Measurements from ENCODE around the gene LRRN2. TPM values are rescaled to one million over a fixed set of nuclear protein-coding genes. Genes with fewer than 3 reads are reported as not detected.

The LRRN2 gene
- total RNA-seq, 1 experiment from 2014 or later, result 5.8 TPM

DNA sequence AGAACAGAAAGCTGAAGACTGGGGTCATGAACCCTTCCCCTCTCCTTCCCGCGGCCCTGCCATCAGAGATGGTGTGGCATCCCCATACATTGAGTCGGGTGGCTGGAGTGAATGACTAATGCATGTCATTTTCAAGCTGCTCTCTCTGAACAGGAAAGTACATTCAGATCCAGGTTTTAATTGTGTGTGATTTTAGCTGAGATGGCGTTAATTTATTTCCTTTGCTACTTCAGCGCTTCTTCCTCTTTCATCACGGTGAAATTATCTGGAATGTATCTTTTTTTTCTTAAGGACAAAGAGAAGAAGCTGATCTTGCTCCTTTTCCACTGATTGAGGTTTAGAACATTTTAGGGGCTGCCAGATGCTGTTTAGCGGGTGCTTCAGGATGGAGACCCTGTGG lies 8.6 kb upstream of the LRRN2 start:
- no peak overlapping the region for H3K4me3 Mint-ChIP-seq
- H3K4ac ChIP-seq (ENCODE audit: low read depth, low read length), result no peak overlapping the region
- no peak overlapping the region for H4K5ac ChIP-seq (ENCODE audit: insufficient read length, low read depth, low read length)
- H2BK20ac ChIP-seq (ENCODE audit: low read depth, low read length, poor library complexity, severe bottlenecking), result no peak overlapping the region
- TF ChIP-seq, protein P1, sequence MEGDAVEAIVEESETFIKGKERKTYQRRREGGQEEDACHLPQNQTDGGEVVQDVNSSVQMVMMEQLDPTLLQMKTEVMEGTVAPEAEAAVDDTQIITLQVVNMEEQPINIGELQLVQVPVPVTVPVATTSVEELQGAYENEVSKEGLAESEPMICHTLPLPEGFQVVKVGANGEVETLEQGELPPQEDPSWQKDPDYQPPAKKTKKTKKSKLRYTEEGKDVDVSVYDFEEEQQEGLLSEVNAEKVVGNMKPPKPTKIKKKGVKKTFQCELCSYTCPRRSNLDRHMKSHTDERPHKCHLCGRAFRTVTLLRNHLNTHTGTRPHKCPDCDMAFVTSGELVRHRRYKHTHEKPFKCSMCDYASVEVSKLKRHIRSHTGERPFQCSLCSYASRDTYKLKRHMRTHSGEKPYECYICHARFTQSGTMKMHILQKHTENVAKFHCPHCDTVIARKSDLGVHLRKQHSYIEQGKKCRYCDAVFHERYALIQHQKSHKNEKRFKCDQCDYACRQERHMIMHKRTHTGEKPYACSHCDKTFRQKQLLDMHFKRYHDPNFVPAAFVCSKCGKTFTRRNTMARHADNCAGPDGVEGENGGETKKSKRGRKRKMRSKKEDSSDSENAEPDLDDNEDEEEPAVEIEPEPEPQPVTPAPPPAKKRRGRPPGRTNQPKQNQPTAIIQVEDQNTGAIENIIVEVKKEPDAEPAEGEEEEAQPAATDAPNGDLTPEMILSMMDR (conservative IDR thresholded peaks at IDR 0.05), result no peak
- H2AFZ ChIP-seq (ENCODE audit: low read length), result no peak overlapping the region
- no peak for DNase-seq
- WGBS (ENCODE audit: extremely low coverage, insufficient read length, low lambda C conversion rate), result no CpG with 5 or more reads among the region's 7 CpGs
- no peak overlapping the region for H3K23ac ChIP-seq (ENCODE audit: insufficient read length, low read depth, low read length)
- no peak overlapping the region for H3K4me2 ChIP-seq (ENCODE audit: insufficient read depth, insufficient read length, low read length)
- no peak overlapping the region for H3K27ac Mint-ChIP-seq
- H3K9ac ChIP-seq (ENCODE audit: extremely low read depth, insufficient read length, low read length), result no peak overlapping the region
- H3K14ac ChIP-seq (ENCODE audit: insufficient read depth, low read length), result no peak overlapping the region
- no peaks in the 10 kb centered on the region for H3K9me3 ChIP-seq (ENCODE audit: control insufficient read depth, low read depth, low read length)
- no peak overlapping the region for H4K8ac ChIP-seq (replicated peaks; ENCODE audit: insufficient read length, low read depth, low read length)
- no peak overlapping the region for H2BK5ac ChIP-seq (ENCODE audit: insufficient read length, low read length)
- H2BK12ac ChIP-seq (ENCODE audit: insufficient read length, low read depth, low read length), result no peak overlapping the region
- no peaks in the 10 kb centered on the region for H3K9me3 Mint-ChIP-seq
- H3K4me1 ChIP-seq (ENCODE audit: insufficient read depth, low read length), result peaks cover 4% of the 10 kb centered on the region; the same call in 1 of the 2 replicates
- H2BK120ac ChIP-seq (ENCODE audit: low read depth, low read length, poor library complexity, severe bottlenecking), result no peak overlapping the region
- no peaks in the 10 kb centered on the region for H3K79me2 ChIP-seq (ENCODE audit: insufficient read depth, low read length)
- no peak overlapping the region for H2BK15ac ChIP-seq (ENCODE audit: low read depth, low read length)
- H3T11ph ChIP-seq (ENCODE audit: low read length), result no peak overlapping the region
- H3K18ac ChIP-seq (ENCODE audit: insufficient read length, low read depth, low read length), result no peak overlapping the region
- no peak overlapping the region for H2AK5ac ChIP-seq (ENCODE audit: insufficient read length, low read length)
- no peaks in the 10 kb centered on the region for H3K79me1 ChIP-seq (ENCODE audit: insufficient read depth, low read depth, low read length, poor library complexity, severe bottlenecking)
- no peaks in the 10 kb centered on the region; the same call in 1 of the 2 replicates for H3K27me3 ChIP-seq (ENCODE audit: insufficient read depth, low read length)
- no peak overlapping the region for H3K56ac ChIP-seq (ENCODE audit: insufficient read length, low read depth, low read length)
- no peak overlapping the region for H4K91ac ChIP-seq (ENCODE audit: insufficient read length, low read depth, low read length)
- H4K20me1 ChIP-seq (ENCODE audit: control insufficient read depth, insufficient read depth, insufficient read length), result no peaks in the 10 kb centered on the region
- H3K27ac ChIP-seq (ENCODE audit: insufficient read length, low read depth, low read length), result no peak overlapping the region
- H3K4me1 Mint-ChIP-seq, result peaks cover 27 to 29% of the 10 kb centered on the region in 2 experiments
- no peaks in the 10 kb centered on the region for H3K36me3 Mint-ChIP-seq (ENCODE audit: insufficient read depth in 1 of 3, low read depth in 3 of 3)
- no peaks in the 10 kb centered on the region for H3K23me2 ChIP-seq (ENCODE audit: insufficient read length, low read depth, low read length, poor library complexity, severe bottlenecking)
- H3K27me3 Mint-ChIP-seq (ENCODE audit: low read depth), result peaks cover 39% of the 10 kb centered on the region
